Activated CD4-positive, alpha-beta memory T cell treated with anti-CD3 and anti-CD28 coated beads for 36 hours (primary cell): ENCODE measurements around the gene ROMO1. TPM values are rescaled to one million over a fixed set of nuclear protein-coding genes. Genes with fewer than 3 reads are reported as not detected.
A peak's percentile ranks its signal among the peaks of the same experiment; 100 is the strongest.
"Not testable (repeated sequence)": the region's sequence is repeated elsewhere in the genome, so short reads cannot be mapped to it uniquely, and the experiment has no call there.

Experiments
- CTCF ChIA-PET: fragments of 350-600 bp; sonication (Branson Sonifier 250); formaldehyde crosslinking; loops from one replicate; lab custom pipeline; 2021; ENCODE audit warnings: antibody characterized with exemption, inconsistent platforms; lab: Charles Lee
- POLR2A ChIA-PET: fragments of 350-600 bp; sonication (Branson Sonifier 250); formaldehyde crosslinking; loops from one replicate; lab custom pipeline; 2021; ENCODE audit warnings: antibody characterized with exemption; lab: Charles Lee
- DNase-seq: peaks from one replicate; pipeline ENCODE4 v3.0.0-alpha.2; 2020
- H3K27ac Mint-ChIP-seq: one replicate; pipeline ENCODE4 v1.8.0; 2021; ENCODE audit warnings: mixed read lengths
- H3K27me3 Mint-ChIP-seq: one replicate; pipeline ENCODE4 v1.8.0; 2021; ENCODE audit warnings: mixed read lengths
- H3K36me3 Mint-ChIP-seq: one replicate; pipeline ENCODE4 v1.8.0; 2021; ENCODE audit warnings: mixed read lengths
- H3K4me1 Mint-ChIP-seq: one replicate; pipeline ENCODE4 v1.8.0; 2021; ENCODE audit warnings: low read depth, mixed read lengths
- H3K4me3 Mint-ChIP-seq: one replicate; pipeline ENCODE4 v1.8.0; 2021; ENCODE audit warnings: mild to moderate bottlenecking, mixed read lengths
- H3K9me3 Mint-ChIP-seq: one replicate; pipeline ENCODE4 v1.8.0; 2021; ENCODE audit warnings: mixed read lengths
- intact Hi-C: fragments of 100-400 bp; cut with micrococcal nuclease; formaldehyde crosslinking; loops from one replicate; pipeline ENCODE4 v1.15.1; 2023
- total RNA-seq, 2 experiments: library from RNA; stranded (reverse); gene quantifications; one replicate each; pipeline ENCODE4 v1.2.3, GENCODE V29; 2021

Gene ROMO1
- total RNA-seq, 2 experiments from 2014 or later: 141 to 142 TPM

- Mint-ChIP-seq H3K9me3 (no peaks in the 10 kb centered on the region), H3K4me3 (no peak overlapping the region), H3K27ac (peak overlapping the region; percentile 58), H3K27me3 (no peaks in the 10 kb centered on the region), H3K36me3 (peaks cover 54% of the 10 kb centered on the region), H3K4me1 (peaks cover 54% of the 10 kb centered on the region)
- POLR2A ChIA-PET: interaction anchor here (0.6 to 5.3 kb wide), 9 partner anchors 11 to 252 kb away, joined by 3 to 44 read pairs (median 5); partner anchors contain the start of genes RBM39 and SCAND1
- CTCF ChIA-PET: interaction anchor here (0.9 kb wide), 1 partner anchor 37 kb away, joined by 3 read pairs; no protein-coding TSS in a partner anchor
- DNase-seq: no peak
- intact Hi-C loops: no loop called here
Observed at GRCh38 chr20:35702051-35702823, 3.0 kb downstream of the ROMO1 start.

DNA sequence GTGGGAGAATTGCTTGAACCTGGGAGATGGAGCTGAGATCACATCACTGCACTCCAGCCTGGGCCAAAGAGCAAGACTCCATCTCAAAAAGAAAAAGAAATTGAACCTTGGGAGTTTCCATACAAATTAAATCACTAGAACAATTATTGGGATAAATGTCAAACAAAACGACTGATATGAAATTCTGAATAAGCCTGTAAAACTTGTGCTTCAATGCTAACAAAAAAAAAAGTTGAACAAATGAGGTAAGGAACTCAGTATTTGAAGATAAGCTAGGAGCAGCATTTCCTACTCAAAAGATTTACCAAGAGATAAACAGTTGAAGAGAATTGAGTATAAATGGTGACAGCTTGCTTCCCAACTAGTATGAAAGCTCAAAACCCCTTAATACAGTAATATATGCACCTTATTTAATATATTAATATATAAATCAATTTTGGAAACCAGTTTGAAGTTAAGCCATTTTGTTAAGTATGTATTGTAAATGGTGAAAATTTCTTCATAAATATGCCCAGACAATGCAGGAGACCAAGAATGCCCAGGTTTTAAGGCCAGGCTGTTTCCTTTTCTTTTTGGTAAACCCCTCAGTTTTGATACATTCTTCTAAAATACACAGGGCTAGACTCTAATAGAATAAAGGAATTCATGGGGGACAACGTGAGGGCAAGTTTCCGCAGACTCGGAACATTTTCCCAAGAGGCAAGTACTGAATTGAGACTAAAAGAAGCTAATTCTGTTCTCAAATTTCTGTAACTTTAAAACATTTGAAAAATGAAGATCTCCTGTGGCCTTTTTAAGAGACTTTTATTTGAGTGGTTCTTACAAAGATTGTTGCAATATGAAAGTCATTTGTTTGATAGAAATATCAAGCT is 3.9 kb downstream of the ROMO1 start:
- H3K4me3 Mint-ChIP-seq: no peak overlapping the region
- no peak for DNase-seq
- intact Hi-C loops: no loop called here
- POLR2A ChIA-PET: interaction anchor here (0.6 to 5.3 kb wide), 10 partner anchors 10 to 251 kb away, joined by 3 to 44 read pairs (median 4); partner anchors contain the start of genes RBM39 and SCAND1
- CTCF ChIA-PET: interaction anchor here (0.9 to 1.5 kb wide), 2 partner anchors 36 to 240 kb away, joined by 3 to 9 read pairs; no protein-coding TSS in a partner anchor
- H3K4me1 Mint-ChIP-seq: peaks cover 45% of the 10 kb centered on the region
- peaks cover 56% of the 10 kb centered on the region for H3K36me3 Mint-ChIP-seq
- no peaks in the 10 kb centered on the region for H3K27me3 Mint-ChIP-seq
- no peaks in the 10 kb centered on the region for H3K9me3 Mint-ChIP-seq
- peak overlapping the region; percentile 67 for H3K27ac Mint-ChIP-seq

- Mint-ChIP-seq H3K27ac (no peak overlapping the region), H3K27me3 (no peaks in the 10 kb centered on the region), H3K4me3 (no peak overlapping the region), H3K4me1 (peaks cover 44% of the 10 kb centered on the region), H3K9me3 (no peaks in the 10 kb centered on the region), H3K36me3 (peaks cover 56% of the 10 kb centered on the region)
- intact Hi-C loops: no loop called here
- ChIA-PET CTCF (interaction anchor here (1.7 kb wide), 1 partner anchor 26 kb away, joined by 6 read pairs; no protein-coding TSS in a partner anchor), POLR2A (interaction anchor here (1.2 to 5.1 kb wide), 3 partner anchors 8 to 38 kb away, joined by 5 to 27 read pairs (median 13); partner anchors contain the start of gene RBM39)
- DNase-seq: no peak
Observed at GRCh38 chr20:35704514-35705261, 5.5 kb downstream of the ROMO1 start.

GRCh38 chr20:35705894-35706293 is 6.7 kb downstream of the ROMO1 start:
- peaks cover 40% of the 10 kb centered on the region for H3K4me1 Mint-ChIP-seq
- DNase-seq, H3K4me3 Mint-ChIP-seq, H3K27ac Mint-ChIP-seq, H3K27me3 Mint-ChIP-seq, intact Hi-C loops, POLR2A ChIA-PET, H3K9me3 Mint-ChIP-seq: not testable (repeated sequence)
- CTCF ChIA-PET: interaction anchor here (1.7 kb wide), 1 partner anchor 25 kb away, joined by 6 read pairs; no protein-coding TSS in a partner anchor
- peaks cover 64% of the 10 kb centered on the region for H3K36me3 Mint-ChIP-seq

DNA sequence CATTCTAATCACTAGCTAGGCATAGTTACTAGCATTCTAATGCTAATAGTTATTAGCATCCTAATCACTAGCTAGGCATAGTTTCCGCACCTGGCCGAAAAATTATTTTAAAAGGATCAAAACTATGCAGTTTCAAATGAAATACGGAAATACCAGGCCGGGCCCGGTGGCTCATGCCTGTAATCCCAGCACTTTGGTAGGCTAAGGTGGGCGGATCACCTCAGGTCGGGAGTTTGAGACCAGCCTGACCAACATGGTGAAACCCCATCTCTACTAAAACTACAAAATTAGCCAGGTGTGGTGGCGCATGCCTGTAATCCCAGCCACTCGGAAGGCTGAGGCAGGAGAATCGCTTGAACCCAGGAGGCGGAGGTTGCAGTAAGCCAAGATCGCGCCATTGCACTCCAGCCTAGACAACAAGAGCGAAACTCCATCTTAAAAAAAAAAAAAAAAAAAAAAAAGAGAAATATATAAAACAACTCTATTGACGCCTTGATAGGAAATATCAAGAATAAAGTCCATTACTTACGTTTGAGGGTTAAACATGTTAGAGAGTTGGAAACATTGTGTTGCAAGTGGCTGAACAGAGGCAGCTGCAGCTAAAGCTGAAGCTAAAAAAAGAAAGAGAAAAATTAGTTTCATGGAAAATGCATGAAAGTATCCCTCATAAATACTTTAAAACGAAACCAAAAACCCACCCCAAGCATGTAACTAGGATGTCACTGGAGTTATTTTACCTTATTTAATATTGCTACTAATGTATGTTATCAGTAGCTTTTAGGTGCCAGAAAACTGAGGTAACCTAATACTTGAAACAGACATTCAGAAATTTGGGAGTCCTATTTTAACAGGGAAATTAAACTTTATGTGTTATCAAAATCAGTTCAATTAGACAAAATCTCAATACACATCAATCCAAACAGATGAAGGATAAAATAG is 7.7 kb downstream of the ROMO1 start:
- CTCF ChIA-PET, H3K9me3 Mint-ChIP-seq, H3K27me3 Mint-ChIP-seq, intact Hi-C loops, H3K4me3 Mint-ChIP-seq, POLR2A ChIA-PET, H3K27ac Mint-ChIP-seq, DNase-seq: not testable (repeated sequence)
- Mint-ChIP-seq H3K4me1 (peaks cover 44% of the 10 kb centered on the region), H3K36me3 (peaks cover 69% of the 10 kb centered on the region)

- no peak overlapping the region for H3K4me3 Mint-ChIP-seq
- H3K27me3 Mint-ChIP-seq: no peaks in the 10 kb centered on the region
- DNase-seq: no peak
- peaks cover 49% of the 10 kb centered on the region for H3K4me1 Mint-ChIP-seq
- peaks cover 65% of the 10 kb centered on the region for H3K36me3 Mint-ChIP-seq
- no peak overlapping the region for H3K27ac Mint-ChIP-seq
- ChIA-PET POLR2A (no interaction called here), CTCF (no interaction called here)
- intact Hi-C loops: no loop called here
- H3K9me3 Mint-ChIP-seq: no peaks in the 10 kb centered on the region
Observed at GRCh38 chr20:35708502-35708901, 9.3 kb downstream of the ROMO1 start.

- POLR2A ChIA-PET: interaction anchor here (0.7 kb wide), 1 partner anchor 33 kb away, joined by 3 read pairs; no protein-coding TSS in a partner anchor
- Mint-ChIP-seq H3K4me1 (peaks cover 53% of the 10 kb centered on the region), H3K36me3 (peaks cover 61% of the 10 kb centered on the region)
Observed at GRCh38 chr20:35709259-35709658, 10.1 kb downstream of the ROMO1 start.

GRCh38 chr20:35710039-35710438 is 10.8 kb downstream of the ROMO1 start:
- DNase-seq: no peak
- Mint-ChIP-seq H3K4me1 (peaks cover 50% of the 10 kb centered on the region), H3K36me3 (peaks cover 56% of the 10 kb centered on the region), H3K27me3 (no peaks in the 10 kb centered on the region), H3K9me3 (no peaks in the 10 kb centered on the region), H3K27ac (peak overlapping the region; percentile 23), H3K4me3 (no peak overlapping the region)
- CTCF ChIA-PET: interaction anchor here (0.9 to 1.5 kb wide), 2 partner anchors 32 to 46 kb away, joined by 3 to 7 read pairs; partner anchors contain the start of genes CPNE1, RBM12 and RBM39
- POLR2A ChIA-PET: interaction anchor here (0.8 kb wide), 1 partner anchor 29 kb away, joined by 3 read pairs; no protein-coding TSS in a partner anchor
- intact Hi-C loops: loop anchor here (2.0 kb wide), 2 partner anchors 33 to 49 kb away; partner anchors contain the start of gene RBM39

More at GRCh38 chr20:35709259-35709658, 10.1 kb downstream of the ROMO1 start:
- Mint-ChIP-seq H3K27ac (peak overlapping the region; percentile 61), H3K9me3 (no peaks in the 10 kb centered on the region), H3K4me3 (no peak overlapping the region), H3K27me3 (no peaks in the 10 kb centered on the region)
- intact Hi-C loops: no loop called here
- DNase-seq: no peak
- CTCF ChIA-PET: interaction anchor here (0.9 kb wide), 1 partner anchor 45 kb away, joined by 3 read pairs; the partner anchor contains the start of genes CPNE1 and RBM12

GRCh38 chr20:35710884-35711587 is 11.8 kb downstream of the ROMO1 start:
- DNase-seq: no peak
- no peak overlapping the region for H3K4me3 Mint-ChIP-seq
- ChIA-PET CTCF (interaction anchor here (0.8 to 1.6 kb wide), 5 partner anchors 9 to 31 kb away, joined by 3 to 7 read pairs (median 5); partner anchors contain the start of genes NFS1, RBM39 and ROMO1), POLR2A (interaction anchor here (0.8 to 4.8 kb wide), 8 partner anchors 9 to 61 kb away, joined by 3 to 27 read pairs (median 7); partner anchors contain the start of genes PHF20 and RBM39)
- H3K9me3 Mint-ChIP-seq: no peaks in the 10 kb centered on the region
- peaks cover 54% of the 10 kb centered on the region for H3K36me3 Mint-ChIP-seq
- peaks cover 56% of the 10 kb centered on the region for H3K4me1 Mint-ChIP-seq
- H3K27ac Mint-ChIP-seq: peak overlapping the region; percentile 83
- H3K27me3 Mint-ChIP-seq: no peaks in the 10 kb centered on the region
- intact Hi-C loops: loop anchor here (2.0 kb wide), 2 partner anchors 32 to 50 kb away; partner anchors contain the start of gene RBM39
